ENCODE measurements around the gene DCTN1. TPM values are rescaled to one million over a fixed set of nuclear protein-coding genes. Genes with fewer than 3 reads are reported as not detected.

DCTN1 gene
- polyA plus RNA-seq, 3 donors from 2014 or later = 38.0 to 106 (median 50.9) TPM

DNA sequence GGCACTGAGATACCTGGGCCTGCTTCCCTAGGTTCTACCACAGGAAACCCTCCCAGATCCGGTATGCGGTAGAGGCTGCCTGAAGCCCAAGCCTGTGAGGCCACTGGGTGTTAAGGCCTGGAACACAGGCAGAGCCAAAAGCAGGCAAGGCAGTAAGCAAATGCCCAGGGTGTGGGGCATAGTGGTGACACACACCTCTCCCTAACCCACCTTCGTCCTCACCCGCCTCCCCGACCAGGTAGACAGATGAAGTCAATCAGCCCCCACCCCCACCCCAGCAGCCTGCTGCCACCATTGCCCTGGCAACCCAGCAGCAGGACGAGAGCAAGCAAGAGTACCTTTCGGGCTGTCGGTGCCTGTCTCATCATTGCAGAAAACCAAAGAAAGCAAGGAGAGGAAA is 6.1 kb downstream of the DCTN1 start:
- Mint-ChIP-seq H3K4me1 (peaks cover 34 to 38% of the 10 kb centered on the region in 2 donors), H3K4me3 (no peak overlapping the region), H3K27ac (no peak overlapping the region), H3K36me3 (peaks cover 7 to 44% (median 29%) of the 10 kb centered on the region in 3 donors), H3K9me3 (no peaks in the 10 kb centered on the region), H3K27me3 (ENCODE audit: low read depth in 3 of 3) (peaks cover 0 to 2% (median 0%) of the 10 kb centered on the region in 3 donors)
- no peak for DNase-seq

DNA sequence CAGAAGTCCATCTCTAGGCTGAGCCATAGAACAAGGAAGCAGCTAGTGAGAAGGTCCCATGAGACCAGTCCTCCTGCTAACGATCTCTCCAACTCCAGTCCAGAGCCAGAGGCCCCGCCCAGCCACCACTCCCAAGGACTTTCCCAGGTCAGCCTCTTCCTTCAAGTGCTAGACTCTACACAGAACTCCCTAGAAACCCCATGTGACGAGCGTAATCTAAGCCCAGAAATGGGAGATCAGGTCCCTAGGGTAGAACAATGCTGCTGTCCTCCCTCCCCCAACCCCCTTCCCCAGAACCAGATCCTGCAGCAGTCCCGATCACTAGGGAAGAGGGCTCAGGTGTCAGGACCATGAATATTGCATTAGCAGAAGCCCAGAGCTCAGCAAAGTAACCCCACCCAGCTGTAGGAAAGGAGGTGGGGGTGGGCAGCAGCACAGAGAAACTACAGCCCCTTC is 6.9 kb downstream of the DCTN1 start:
- H3K27ac Mint-ChIP-seq = peak overlapping the region in 1 of 6 donors; percentile 26

DNA sequence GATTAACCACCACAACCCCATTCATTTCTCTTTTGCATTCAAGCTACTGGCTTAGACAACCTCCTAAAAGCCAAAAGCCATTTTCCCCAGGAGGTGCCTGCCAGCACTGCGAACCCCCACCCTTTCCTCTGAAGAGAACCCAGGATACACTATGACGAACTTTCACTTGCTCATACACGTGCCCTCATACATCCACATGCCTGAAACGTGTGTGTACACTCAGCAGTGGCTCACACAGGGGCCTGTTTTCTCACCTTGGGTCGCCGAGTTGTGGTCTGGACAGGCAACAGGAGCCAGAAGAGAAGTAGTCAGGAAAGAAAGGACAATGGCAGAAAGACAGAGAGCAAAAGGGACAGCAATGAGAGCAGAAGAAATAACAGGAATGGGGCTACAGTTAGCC is 7.4 kb downstream of the DCTN1 start:
- Mint-ChIP-seq H3K9me3 (no peaks in the 10 kb centered on the region), H3K36me3 (peaks cover 14 to 50% (median 35%) of the 10 kb centered on the region in 3 donors), H3K27ac (peak overlapping the region in 1 of 6 donors; percentile 67), H3K4me1 (peaks cover 24 to 26% of the 10 kb centered on the region in 2 donors), H3K27me3 (ENCODE audit: low read depth in 3 of 3) (peaks cover 0 to 2% (median 0%) of the 10 kb centered on the region in 3 donors), H3K4me3 (no peak overlapping the region)
- no peak for DNase-seq

More for the DNA sequence above, 6.9 kb downstream of the DCTN1 start:
- no peak for DNase-seq
- Mint-ChIP-seq H3K36me3 (peaks cover 13 to 50% (median 36%) of the 10 kb centered on the region in 3 donors), H3K4me1 (peaks cover 28 to 32% of the 10 kb centered on the region in 2 donors), H3K4me3 (no peak overlapping the region), H3K9me3 (no peaks in the 10 kb centered on the region), H3K27me3 (ENCODE audit: low read depth in 3 of 3) (peaks cover 0 to 2% (median 0%) of the 10 kb centered on the region in 3 donors)

DNA sequence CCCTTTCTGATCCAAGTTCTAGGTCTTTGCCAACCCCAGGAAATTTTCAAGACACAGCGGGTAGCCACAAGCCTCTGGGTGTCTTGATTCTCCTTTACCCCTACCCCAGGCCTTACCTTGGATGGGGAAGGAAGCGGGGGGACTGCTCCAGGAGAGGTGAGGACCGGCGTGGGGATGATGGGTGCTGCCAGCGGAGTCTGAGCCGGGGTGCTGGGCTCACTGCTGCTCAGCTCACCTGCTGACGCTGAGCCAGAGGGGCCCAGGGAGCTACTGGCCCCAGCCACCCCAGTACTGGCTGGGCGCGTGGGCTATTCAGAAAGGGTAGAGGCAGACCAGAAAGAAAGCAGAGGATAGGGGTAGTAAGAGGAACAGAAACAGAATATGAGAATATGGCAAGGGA is 8.7 kb downstream of the DCTN1 start:
- H3K9me3 Mint-ChIP-seq = no peaks in the 10 kb centered on the region
- peaks cover 24 to 51% (median 37%) of the 10 kb centered on the region in 3 donors for H3K36me3 Mint-ChIP-seq
- no peak overlapping the region for H3K4me3 Mint-ChIP-seq
- H3K27me3 Mint-ChIP-seq (ENCODE audit: low read depth in 3 of 3) = peaks cover 0 to 3% (median 0%) of the 10 kb centered on the region in 3 donors
- H3K4me1 Mint-ChIP-seq = peaks cover 11 to 14% of the 10 kb centered on the region in 2 donors
- DNase-seq = no peak
- H3K27ac Mint-ChIP-seq = peak overlapping the region in 1 of 6 donors; percentile 41

DNA sequence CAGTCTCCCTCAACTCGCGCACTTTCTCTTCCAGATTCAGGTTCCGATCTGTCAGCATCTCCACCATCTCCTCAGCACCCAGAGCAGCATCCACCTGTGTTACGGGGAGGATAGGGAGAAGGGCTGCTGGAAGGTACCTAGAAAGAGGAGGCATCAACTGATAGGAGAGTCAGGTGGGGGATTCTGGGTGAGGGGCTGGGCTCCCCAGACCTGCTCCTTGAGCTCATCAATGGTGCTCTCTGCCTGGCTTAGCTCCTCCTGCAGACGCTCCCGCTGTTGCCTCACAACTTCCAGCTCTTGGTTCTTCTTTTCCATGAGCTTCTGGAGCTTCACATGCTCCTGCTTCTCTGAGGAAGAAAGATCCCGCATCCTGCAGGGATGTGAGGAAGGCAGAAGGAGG is 10.1 kb downstream of the DCTN1 start:
- peaks cover 31 to 61% (median 49%) of the 10 kb centered on the region in 3 donors for H3K36me3 Mint-ChIP-seq
- peaks cover 0 to 4% of the 10 kb centered on the region in 2 donors for H3K4me1 Mint-ChIP-seq
- no peaks in the 10 kb centered on the region for H3K9me3 Mint-ChIP-seq
- H3K4me3 Mint-ChIP-seq = no peak overlapping the region
- peak overlapping the region in 1 of 6 donors; percentile 31 for H3K27ac Mint-ChIP-seq
- peaks cover 0 to 3% (median 3%) of the 10 kb centered on the region in 3 donors for H3K27me3 Mint-ChIP-seq (ENCODE audit: low read depth in 3 of 3)
- DNase-seq = no peak

DNA sequence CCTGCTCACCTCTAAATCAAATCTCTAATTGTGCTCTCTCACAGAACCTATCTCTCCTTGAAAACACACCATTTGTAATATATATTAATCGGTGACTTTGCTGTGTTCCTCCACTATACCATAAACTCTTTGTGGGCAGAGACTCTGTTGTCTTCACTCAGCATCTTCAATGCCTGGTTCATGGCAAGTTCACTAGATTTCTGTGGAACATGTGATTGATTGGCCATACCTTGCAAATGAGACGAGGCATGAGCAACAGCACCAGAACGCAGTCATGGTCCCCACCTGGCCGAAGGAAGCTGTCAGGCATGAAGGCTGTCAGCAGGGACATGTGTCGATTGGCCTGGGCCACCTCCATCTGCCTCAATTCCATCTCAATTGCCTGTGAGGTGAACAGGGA is 11.6 kb downstream of the DCTN1 start:
- Mint-ChIP-seq H3K4me1 (peaks cover 0 to 2% of the 10 kb centered on the region in 2 donors), H3K9me3 (no peaks in the 10 kb centered on the region), H3K27ac (peak overlapping the region in 1 of 6 donors; percentile 30), H3K36me3 (peaks cover 36 to 71% (median 57%) of the 10 kb centered on the region in 3 donors), H3K4me3 (no peak overlapping the region), H3K27me3 (ENCODE audit: low read depth in 3 of 3) (peaks cover 0 to 3% (median 3%) of the 10 kb centered on the region in 3 donors)
- DNase-seq = no peak

DNA sequence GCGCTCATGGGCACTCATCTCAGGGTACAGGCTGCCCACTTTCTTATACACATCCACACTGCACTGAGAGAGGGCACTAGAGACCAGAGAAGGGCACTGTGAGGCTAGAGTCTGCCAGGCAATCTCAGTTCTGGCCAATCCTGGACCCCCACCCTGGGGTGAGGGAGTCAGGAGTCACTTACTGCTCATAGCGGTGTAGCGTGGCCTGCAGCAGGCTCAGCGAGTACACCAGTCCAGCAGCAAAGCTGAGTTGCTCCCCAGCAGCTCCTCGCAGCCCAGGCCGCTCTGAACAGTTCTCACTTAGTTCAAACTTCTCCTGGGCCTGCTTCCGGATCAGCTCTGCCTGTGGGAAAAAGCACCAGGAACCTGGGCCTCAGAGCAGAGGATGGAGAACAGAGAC is 12.3 kb downstream of the DCTN1 start:
- Mint-ChIP-seq H3K27me3 (ENCODE audit: low read depth in 3 of 3) (peaks cover 0 to 3% (median 3%) of the 10 kb centered on the region in 3 donors), H3K9me3 (no peaks in the 10 kb centered on the region), H3K36me3 (peaks cover 36 to 74% (median 60%) of the 10 kb centered on the region in 3 donors), H3K4me3 (no peak overlapping the region), H3K27ac (no peak overlapping the region), H3K4me1 (peaks cover 0 to 2% of the 10 kb centered on the region in 2 donors)
- DNase-seq = no peak

DNA sequence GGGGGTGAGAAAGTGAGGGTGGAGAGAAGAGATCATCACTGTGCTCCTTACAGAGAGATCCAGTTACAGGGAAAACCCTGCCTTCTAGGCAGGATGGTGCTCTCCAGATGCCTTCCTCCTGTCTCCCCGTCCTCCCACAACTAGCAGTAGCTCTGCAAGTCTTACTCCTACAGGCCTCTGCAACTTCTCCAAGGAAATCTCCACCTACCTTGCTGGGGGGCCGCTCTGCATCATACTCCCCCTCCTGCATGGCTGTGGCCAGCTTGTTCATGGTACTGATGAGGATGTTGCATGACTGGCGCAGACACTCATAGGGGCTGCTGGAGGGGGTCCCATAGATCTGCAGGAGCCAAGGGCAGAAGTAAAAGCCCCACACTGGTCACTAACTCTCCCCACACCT is 14.1 kb downstream of the DCTN1 start:
- peaks cover 45 to 82% (median 68%) of the 10 kb centered on the region in 3 donors for H3K36me3 Mint-ChIP-seq
- H3K4me1 Mint-ChIP-seq = no peaks in the 10 kb centered on the region
- H3K9me3 Mint-ChIP-seq = no peaks in the 10 kb centered on the region
- no peak overlapping the region for H3K4me3 Mint-ChIP-seq
- DNase-seq = no peak
- H3K27ac Mint-ChIP-seq = peak overlapping the region in 1 of 6 donors; percentile 65
- peaks cover 0 to 3% (median 3%) of the 10 kb centered on the region in 3 donors for H3K27me3 Mint-ChIP-seq (ENCODE audit: low read depth in 3 of 3)

DNA sequence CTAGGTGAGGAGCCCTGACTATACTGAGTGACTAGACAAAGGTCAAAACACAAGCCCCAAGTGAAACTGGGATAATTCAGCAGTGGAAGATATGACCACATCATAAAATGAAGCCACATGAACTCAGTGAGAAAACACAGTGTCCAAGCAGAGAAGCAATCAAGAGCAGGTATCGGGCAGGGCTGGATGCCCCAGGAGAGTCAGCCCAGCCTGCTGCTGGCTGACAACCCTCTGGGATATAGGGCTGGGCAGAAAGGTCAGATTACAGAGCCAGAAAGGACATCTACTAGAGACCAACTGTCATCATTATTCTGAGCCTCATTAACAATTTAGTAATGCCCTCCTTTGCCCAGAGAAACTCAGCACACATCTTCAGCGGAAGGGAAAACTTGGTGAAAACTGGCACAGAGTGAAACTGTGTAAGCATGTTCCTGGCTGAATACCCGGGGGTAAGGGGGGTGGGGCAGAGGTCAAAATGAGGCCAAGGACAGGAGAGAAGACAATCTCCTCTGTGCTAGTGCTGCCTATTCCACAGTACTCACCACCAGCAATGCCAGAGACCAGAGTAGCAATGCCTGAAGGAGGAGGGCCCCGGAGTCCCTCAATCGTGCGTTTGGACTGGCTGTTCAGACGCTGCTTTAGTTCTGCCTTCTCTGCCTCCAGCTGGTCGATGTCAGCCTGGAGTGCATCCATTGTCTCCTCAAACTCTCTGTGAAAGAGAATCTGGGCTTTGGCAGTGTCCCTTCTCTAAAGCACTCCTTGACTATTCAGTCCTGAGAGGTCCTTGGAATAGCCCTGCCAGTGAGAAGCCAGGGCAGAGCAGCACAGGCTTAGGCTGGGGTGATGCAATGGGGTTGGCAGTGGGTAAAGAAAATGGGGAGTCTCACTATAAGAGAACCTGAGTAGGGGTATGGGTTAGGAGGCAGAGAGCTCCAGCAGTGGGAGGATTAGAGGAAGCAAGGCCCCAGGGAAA is 15.3 kb downstream of the DCTN1 start:
- H3K4me3 Mint-ChIP-seq = no peak overlapping the region
- H3K9me3 Mint-ChIP-seq = no peaks in the 10 kb centered on the region
- DNase-seq = no peak
- H3K27me3 Mint-ChIP-seq (ENCODE audit: low read depth in 3 of 3) = peaks cover 0 to 3% (median 2%) of the 10 kb centered on the region in 3 donors
- peaks cover 47 to 79% (median 60%) of the 10 kb centered on the region in 3 donors for H3K36me3 Mint-ChIP-seq
- peak overlapping the region in 1 of 6 donors; percentile 30 for H3K27ac Mint-ChIP-seq
- no peaks in the 10 kb centered on the region for H3K4me1 Mint-ChIP-seq

DNA sequence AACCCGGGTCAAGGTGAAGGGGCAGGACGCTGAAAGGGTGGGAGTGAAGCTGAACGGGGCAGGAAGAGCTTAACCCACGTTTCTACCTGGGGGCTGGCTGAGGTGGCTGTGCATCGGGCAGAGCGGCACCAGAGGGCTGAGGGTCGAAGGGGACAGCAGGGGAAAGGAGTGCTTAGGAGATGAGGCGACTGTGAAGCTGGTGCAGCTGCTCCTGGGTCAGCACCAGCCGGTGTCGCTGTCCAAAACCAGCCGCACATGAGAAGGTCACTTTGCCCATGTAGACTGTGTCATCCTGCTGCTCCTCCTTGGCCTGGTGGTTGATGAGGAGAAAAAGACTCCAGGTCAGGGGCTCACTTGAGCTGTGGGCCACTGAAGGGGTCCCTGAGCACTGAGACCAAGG is 18.8 kb downstream of the DCTN1 start:
- Mint-ChIP-seq H3K4me1 (no peaks in the 10 kb centered on the region), H3K27ac (peak overlapping the region in 1 of 6 donors; percentile 24), H3K36me3 (peaks cover 34 to 66% (median 44%) of the 10 kb centered on the region in 3 donors), H3K4me3 (no peak overlapping the region), H3K27me3 (ENCODE audit: low read depth in 3 of 3) (peaks cover 0 to 3% (median 3%) of the 10 kb centered on the region in 3 donors), H3K9me3 (no peaks in the 10 kb centered on the region)
- DNase-seq = no peak

DNA sequence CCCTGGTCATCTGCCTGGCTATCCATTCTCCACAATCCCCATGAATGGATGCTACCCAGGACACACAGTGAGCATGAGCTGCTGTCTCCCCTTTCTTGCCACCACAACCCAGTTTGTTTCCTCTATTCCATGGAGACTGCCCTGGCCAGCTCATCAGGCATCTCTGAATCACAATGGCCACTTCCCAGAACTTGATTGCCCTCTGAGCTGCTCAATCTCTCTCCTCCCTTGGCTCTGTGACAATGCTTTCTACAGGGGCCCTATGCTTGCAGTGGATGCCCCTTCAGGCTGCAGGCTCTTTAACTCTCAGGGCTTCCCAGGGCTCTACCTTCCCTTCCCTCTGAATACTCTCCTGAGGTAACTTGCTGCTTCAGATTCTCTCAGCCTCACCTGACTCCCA is 22.5 kb downstream of the DCTN1 start:
- peaks cover 20 to 41% (median 27%) of the 10 kb centered on the region in 3 donors for H3K36me3 Mint-ChIP-seq
- H3K4me1 Mint-ChIP-seq = no peaks in the 10 kb centered on the region
- peak overlapping the region in 2 of 6 donors; percentile 8 to 25 for H3K27ac Mint-ChIP-seq
- no peak for DNase-seq
- no peaks in the 10 kb centered on the region for H3K9me3 Mint-ChIP-seq
- H3K4me3 Mint-ChIP-seq = no peak overlapping the region
- H3K27me3 Mint-ChIP-seq (ENCODE audit: low read depth in 3 of 3) = peaks cover 0 to 3% (median 0%) of the 10 kb centered on the region in 3 donors

DNA sequence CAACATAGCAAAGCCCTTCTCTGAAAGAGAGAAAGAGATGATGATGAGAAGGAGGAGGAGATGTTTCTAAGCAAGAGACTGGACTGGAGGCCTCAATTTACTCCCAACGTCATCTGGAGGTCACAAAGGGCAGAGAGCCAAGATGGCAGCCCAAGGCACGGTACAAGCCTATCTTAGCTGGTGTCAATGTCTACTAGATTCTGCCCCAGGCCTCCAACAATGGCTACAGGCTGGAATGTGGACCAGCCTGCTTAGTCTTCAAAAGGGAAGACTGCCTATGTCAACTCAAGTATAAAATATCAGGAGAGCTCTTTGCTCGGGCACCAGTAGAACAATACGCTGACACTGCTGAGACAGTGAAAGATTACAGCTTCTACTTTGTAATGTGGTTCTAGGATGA is 30.2 kb downstream of the DCTN1 start:
- DNase-seq = no peak
- no peak overlapping the region for H3K4me3 Mint-ChIP-seq
- peak overlapping the region in 1 of 6 donors; percentile 19 for H3K27ac Mint-ChIP-seq
- H3K9me3 Mint-ChIP-seq = no peaks in the 10 kb centered on the region
- peaks cover 1 to 8% of the 10 kb centered on the region in 2 donors for H3K4me1 Mint-ChIP-seq
- H3K27me3 Mint-ChIP-seq (ENCODE audit: low read depth in 3 of 3) = no peaks in the 10 kb centered on the region
- peaks cover 3 to 6% (median 4%) of the 10 kb centered on the region in 3 donors for H3K36me3 Mint-ChIP-seq

DNA sequence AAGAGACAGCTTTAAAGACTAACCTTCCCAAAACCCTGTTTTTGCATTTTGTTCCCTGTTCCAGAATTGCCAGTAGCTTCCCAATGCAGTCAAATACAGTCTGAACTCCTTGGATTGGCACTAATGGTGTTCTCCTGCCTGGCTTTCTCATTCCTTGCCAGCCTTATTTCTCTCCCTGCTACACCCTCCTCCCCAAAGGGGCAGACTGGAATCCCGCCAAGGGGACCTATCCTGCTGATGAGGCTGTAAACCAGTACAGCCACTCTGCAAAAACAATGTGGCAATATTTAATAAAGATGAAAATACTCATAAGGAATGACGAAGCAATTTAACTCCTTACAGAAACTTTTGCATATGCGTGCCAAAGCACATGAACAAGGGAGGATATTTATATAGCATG is 32.4 kb downstream of the DCTN1 start:
- Mint-ChIP-seq H3K36me3 (peaks cover 0 to 10% (median 7%) of the 10 kb centered on the region in 3 donors), H3K4me1 (peaks cover 1 to 13% of the 10 kb centered on the region in 2 donors), H3K9me3 (peaks cover 0 to 2% (median 0%) of the 10 kb centered on the region in 6 donors), H3K27me3 (ENCODE audit: low read depth in 3 of 3) (peaks cover 0 to 2% (median 1%) of the 10 kb centered on the region in 3 donors), H3K4me3 (no peak overlapping the region), H3K27ac (no peak overlapping the region)
- DNase-seq = no peak

DNA sequence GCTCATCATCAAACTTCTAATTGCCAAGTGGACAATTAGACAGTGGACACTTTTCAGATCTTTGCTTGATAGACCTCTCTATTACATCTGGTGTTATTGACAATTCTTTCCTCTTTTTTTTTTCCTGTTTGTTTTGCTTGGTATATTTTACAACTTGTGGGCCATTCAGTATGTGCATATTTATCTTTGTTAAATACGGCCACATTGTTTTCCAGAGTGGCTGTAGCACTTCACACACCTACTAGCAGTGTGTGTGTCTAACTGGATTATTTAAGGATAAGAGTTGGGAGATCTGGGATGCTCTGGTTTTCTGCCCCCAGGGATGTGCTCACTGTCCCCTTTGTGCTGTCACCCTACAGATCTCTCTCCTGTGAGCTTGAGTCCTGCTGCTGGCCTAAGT is 32.8 kb downstream of the DCTN1 start:
- Mint-ChIP-seq H3K27ac (no peak overlapping the region), H3K9me3 (peaks cover 0 to 2% (median 0%) of the 10 kb centered on the region in 6 donors), H3K27me3 (ENCODE audit: low read depth in 3 of 3) (peaks cover 0 to 2% (median 1%) of the 10 kb centered on the region in 3 donors), H3K36me3 (peaks cover 0 to 10% (median 7%) of the 10 kb centered on the region in 3 donors), H3K4me3 (no peak overlapping the region), H3K4me1 (peaks cover 1 to 13% of the 10 kb centered on the region in 2 donors)
- no peak for DNase-seq
